ENCODE data around the gene ERBB4.

Gene ERBB4

DNA sequence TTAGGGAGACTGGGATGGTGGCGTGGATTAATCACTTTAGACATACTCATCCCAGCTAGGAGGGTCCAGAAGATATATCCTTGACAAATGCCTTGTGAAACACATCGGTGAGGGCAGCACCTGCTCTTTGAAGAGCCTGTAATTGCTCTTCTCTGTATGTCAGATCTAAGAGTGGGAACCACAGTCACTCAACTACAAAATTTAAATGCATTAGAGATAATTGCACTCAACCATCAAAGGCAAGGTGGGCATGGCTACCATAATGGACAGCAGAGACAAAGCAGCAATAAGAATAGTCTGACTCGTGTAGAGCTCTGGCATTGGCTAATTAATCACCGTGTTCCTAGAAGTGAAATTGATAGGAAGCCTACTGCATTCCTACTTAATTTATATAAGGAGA lies 96.8 kb downstream of the ERBB4 start:
- no peak overlapping the region for H3K4me2 ChIP-seq
- H3K27me3 ChIP-seq: no peaks in the 10 kb centered on the region
- peaks cover 11% of the 10 kb centered on the region for H3K9me3 ChIP-seq
- H3K4me3 ChIP-seq: no peak overlapping the region
- H4K20me1 ChIP-seq: no peaks in the 10 kb centered on the region
- no peaks in the 10 kb centered on the region for H3K4me1 ChIP-seq
- no peak overlapping the region for H3K27ac ChIP-seq
- no peak overlapping the region for H3K9ac ChIP-seq
- TF ChIP-seq Cebpa-rat (IDR thresholded peaks at IDR 0.05): no peak
- no peaks in the 10 kb centered on the region for H3K36me3 ChIP-seq

DNA sequence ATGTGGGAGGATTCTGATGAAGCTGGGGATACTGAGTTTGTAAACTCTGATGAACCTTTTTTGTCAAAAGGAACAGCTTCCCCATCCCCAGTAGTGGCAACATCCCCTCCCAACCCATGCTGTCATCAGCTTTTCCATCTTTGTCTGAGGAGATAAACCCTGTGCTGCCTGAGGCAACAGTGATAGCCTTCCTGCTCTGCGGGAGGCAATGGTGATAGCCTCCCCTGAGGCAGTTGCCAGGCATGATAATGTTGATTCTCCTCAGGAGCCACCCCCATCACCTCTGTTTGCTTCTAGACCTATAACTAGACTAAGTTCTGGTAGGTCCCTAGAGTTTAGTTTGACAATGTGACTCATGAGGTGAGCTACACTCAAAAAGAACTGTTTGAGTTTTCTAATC lies 97.5 kb downstream of the ERBB4 start:
- H3K9ac ChIP-seq: no peak overlapping the region
- no peak for TF ChIP-seq Cebpa-rat (IDR thresholded peaks at IDR 0.05)
- no peaks in the 10 kb centered on the region for H3K4me1 ChIP-seq
- no peak overlapping the region for H3K4me2 ChIP-seq
- H3K27ac ChIP-seq: no peak overlapping the region
- no peak overlapping the region for H3K4me3 ChIP-seq
- no peaks in the 10 kb centered on the region for H4K20me1 ChIP-seq
- no peaks in the 10 kb centered on the region for H3K27me3 ChIP-seq
- peaks cover 11% of the 10 kb centered on the region for H3K9me3 ChIP-seq
- no peaks in the 10 kb centered on the region for H3K36me3 ChIP-seq

DNA sequence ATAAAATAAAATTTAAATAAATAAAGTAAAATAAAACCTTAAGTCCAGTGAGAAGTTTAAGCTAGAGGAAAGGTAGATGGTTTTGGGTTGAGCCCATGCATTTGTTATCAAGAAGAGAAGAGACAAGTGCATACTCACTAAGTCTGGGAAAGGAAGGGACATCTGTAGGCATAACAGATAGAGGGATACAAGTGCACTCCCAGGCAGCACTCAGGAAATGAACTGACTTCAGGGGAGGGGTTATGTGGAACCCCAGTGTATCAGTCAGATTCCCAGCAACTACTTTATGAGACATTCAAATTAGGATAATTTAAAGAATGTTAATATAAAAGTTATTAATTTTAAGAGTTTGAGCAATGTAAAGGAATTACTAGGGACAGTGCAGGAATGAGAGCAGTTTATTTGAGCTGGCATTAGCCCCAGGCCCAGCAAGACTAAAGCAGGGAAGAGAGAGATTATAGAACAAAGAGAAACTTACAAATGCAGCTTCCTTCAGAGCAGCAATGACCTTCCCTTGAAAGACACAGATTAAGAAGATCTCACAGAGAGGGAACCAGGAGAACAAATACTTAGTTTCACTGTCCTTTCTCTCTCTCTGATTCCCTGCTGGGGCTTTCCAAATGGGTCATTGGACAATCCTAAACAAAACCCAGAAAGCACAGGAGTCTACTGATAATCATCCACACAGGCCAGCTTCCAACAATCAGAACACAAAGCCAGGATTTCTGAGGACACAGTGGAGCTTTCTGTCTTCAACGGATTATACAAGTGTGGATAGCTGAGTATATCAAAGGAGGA lies 109.7 kb downstream of the ERBB4 start:
- Histone ChIP-seq H4K20me1 (no peaks in the 10 kb centered on the region), H3K4me1 (no peaks in the 10 kb centered on the region), H3K4me2 (no peak overlapping the region), H3K4me3 (no peak overlapping the region), H3K9ac (no peak overlapping the region), H3K36me3 (no peaks in the 10 kb centered on the region), H3K27ac (no peak overlapping the region), H3K27me3 (no peaks in the 10 kb centered on the region), H3K9me3 (no peaks in the 10 kb centered on the region)
- TF ChIP-seq Cebpa-rat (IDR thresholded peaks at IDR 0.05): no peak

DNA sequence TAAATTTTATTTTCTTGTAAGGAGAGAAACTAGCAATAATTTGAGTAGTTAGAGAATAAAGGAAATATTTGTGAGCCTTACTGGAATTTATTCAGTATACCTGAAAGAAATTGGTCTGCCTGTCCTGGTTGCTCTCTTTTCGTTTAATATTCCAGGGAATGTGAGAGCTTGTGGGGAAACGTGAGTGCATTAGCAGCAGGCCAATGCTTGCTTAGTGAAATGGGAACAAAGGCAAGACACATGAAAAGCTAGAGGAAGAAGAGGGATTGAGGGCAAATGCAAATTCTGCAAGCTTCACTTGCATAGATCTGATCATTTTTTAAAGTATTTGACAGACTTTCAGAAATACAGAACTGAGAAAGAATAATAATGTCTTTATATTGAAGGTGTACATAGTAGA lies 111.0 kb downstream of the ERBB4 start:
- no peaks in the 10 kb centered on the region for H3K36me3 ChIP-seq
- no peak overlapping the region for H3K27ac ChIP-seq
- H3K27me3 ChIP-seq: no peaks in the 10 kb centered on the region
- no peaks in the 10 kb centered on the region for H3K4me1 ChIP-seq
- no peaks in the 10 kb centered on the region for H3K9me3 ChIP-seq
- no peak overlapping the region for H3K9ac ChIP-seq
- H3K4me3 ChIP-seq: no peak overlapping the region
- TF ChIP-seq Cebpa-rat (IDR thresholded peaks at IDR 0.05): no peak
- H4K20me1 ChIP-seq: no peaks in the 10 kb centered on the region
- H3K4me2 ChIP-seq: no peak overlapping the region

DNA sequence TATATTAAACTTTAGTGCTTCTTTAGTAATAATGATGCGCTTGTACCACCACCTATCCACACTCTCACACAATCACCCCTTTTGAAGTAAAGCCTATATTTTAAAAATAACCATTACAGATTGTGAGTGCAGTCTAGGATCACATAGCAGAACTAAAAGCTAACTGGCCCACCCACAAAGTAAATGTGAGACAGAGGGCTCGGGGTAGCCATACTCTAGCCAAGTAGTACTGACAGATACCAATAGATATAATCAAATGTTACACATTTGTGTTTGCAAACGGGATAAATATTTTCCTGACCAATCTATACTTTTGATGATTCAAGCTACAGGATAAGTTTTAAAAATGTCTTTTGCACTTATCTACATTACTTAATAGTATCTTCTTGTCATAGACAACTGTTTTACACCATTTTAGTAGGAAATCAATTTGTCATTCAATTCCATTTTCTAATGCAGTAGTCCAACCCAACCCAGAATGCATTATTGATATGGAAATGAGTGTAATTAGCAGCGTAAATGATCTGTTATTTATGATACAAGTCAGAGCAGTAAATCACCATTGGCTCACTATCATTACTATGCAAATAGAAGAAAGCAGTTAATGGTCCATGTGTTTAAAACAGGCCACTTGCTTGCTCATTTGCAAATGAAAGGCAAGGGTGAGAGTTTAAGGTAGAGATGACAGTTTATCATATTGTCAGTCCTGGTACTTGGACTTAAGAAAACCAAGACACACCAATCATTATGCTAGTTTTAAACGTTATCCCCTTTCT lies 111.8 kb downstream of the ERBB4 start:
- no peaks in the 10 kb centered on the region for H3K4me1 ChIP-seq
- H4K20me1 ChIP-seq: no peaks in the 10 kb centered on the region
- no peaks in the 10 kb centered on the region for H3K9me3 ChIP-seq
- H3K27me3 ChIP-seq: no peaks in the 10 kb centered on the region
- H3K4me3 ChIP-seq: no peak overlapping the region
- TF ChIP-seq Cebpa-rat (IDR thresholded peaks at IDR 0.05): no peak
- H3K27ac ChIP-seq: no peak overlapping the region
- H3K4me2 ChIP-seq: no peak overlapping the region
- H3K36me3 ChIP-seq: no peaks in the 10 kb centered on the region
- no peak overlapping the region for H3K9ac ChIP-seq

DNA sequence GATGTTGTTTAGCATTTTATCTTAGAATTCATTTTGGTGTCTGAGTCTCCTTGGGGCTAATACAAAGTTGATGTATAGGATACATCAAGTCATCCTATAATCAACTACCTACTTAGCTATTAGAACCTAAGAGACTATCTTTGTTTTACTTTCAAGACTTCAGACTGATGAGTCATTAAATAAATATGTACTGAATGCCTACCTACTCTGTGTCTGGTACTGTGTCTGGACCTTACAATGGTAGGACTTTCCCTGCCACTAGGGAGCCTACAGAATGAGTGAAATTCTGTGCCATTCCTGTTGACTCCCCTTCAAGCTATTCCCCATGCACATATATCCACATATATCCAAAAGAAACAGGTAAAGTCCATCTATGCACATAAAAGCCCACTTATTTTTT lies 114.5 kb downstream of the ERBB4 start:
- Histone ChIP-seq H3K27me3 (no peaks in the 10 kb centered on the region), H3K27ac (no peak overlapping the region), H3K4me2 (no peak overlapping the region), H3K4me1 (no peaks in the 10 kb centered on the region), H4K20me1 (no peaks in the 10 kb centered on the region), H3K9me3 (no peaks in the 10 kb centered on the region), H3K36me3 (no peaks in the 10 kb centered on the region), H3K9ac (no peak overlapping the region), H3K4me3 (no peak overlapping the region)
- no peak for TF ChIP-seq Cebpa-rat (IDR thresholded peaks at IDR 0.05)

DNA sequence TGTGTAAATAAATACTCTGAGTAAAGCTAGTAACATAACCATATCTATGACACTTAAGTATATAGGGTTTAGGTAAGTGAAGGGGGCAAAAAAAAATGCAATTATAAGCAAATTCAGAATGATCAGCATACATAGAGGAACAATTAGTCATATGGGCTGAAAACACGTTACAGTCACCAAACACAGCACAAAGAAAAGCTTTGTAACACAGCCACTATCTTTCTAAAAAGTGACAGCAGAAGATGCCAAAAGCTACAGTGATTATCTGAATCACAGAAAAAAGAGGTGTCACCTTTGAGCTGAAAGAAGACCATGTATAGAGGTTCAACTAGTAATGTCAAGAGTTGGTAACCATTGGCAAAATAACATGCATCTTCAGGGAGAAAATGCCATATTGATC lies 115.5 kb downstream of the ERBB4 start:
- no peak overlapping the region for H3K4me3 ChIP-seq
- H3K27me3 ChIP-seq: no peaks in the 10 kb centered on the region
- no peaks in the 10 kb centered on the region for H3K4me1 ChIP-seq
- H3K9me3 ChIP-seq: no peaks in the 10 kb centered on the region
- no peak overlapping the region for H3K4me2 ChIP-seq
- no peak overlapping the region for H3K9ac ChIP-seq
- no peak for TF ChIP-seq Cebpa-rat (IDR thresholded peaks at IDR 0.05)
- no peak overlapping the region for H3K27ac ChIP-seq
- H4K20me1 ChIP-seq: no peaks in the 10 kb centered on the region
- H3K36me3 ChIP-seq: no peaks in the 10 kb centered on the region

DNA sequence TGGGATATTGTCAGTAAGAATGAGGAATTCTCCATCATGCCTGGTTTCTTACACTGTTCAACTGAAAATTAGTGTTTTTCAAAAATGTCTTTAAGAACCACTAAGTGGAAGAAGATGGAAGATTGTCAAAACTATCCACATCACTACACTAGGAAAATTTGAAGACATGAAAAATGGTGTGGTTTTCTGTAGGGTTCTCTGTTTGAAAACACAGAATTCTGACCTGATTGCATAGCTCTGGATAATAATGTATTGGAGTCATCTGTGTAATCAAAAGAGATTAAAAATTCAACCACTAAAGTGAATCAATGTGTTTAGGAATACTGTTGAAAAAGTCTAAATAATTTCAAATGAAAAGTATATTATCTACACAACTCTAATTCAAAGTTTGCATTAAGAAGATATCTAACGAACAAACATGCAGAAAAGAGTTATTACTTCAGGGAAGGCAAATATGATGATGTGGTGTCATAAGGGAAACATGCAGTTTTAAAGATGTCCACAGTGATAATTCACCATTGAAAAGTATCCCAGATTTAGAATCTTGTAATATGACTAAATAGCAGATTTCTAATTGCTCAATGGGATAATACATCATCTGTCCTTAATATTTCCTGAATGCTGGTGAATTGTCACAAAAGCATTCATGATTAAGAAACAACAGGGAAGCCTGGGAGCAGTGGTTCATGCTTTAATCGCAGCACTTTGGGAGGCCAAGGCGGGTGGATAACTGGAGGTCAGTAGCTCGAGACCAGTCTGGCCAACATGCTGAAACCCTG lies 116.9 kb downstream of the ERBB4 start:
- Histone ChIP-seq H3K4me1 (no peaks in the 10 kb centered on the region), H3K27me3 (no peaks in the 10 kb centered on the region), H4K20me1 (no peaks in the 10 kb centered on the region), H3K9me3 (no peaks in the 10 kb centered on the region), H3K36me3 (no peaks in the 10 kb centered on the region), H3K9ac (no peak overlapping the region), H3K4me2 (no peak overlapping the region), H3K4me3 (no peak overlapping the region), H3K27ac (no peak overlapping the region)
- TF ChIP-seq Cebpa-rat (IDR thresholded peaks at IDR 0.05): no peak

DNA sequence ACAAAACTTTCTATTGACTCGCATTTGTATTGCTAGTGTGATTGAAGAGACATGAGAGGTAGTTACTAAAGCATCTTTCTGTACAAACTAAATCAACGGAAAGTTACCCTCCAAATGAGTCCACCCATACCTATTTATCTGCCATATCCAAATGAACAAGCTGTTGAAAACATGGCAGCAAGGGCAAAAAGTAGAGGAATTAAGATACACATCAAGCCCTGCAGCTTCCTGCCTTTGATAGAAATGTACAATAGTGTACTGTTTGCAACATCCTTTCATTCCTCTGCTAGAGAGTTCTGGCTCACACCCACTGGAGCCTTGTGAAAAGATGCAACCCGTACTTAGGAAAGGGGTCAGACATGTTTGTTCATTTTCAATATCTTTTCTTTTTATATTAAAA lies 122.5 kb downstream of the ERBB4 start:
- H3K36me3 ChIP-seq: no peaks in the 10 kb centered on the region
- no peak overlapping the region for H3K4me3 ChIP-seq
- no peak overlapping the region for H3K27ac ChIP-seq
- no peak overlapping the region for H3K4me2 ChIP-seq
- no peaks in the 10 kb centered on the region for H3K4me1 ChIP-seq
- H3K27me3 ChIP-seq: no peaks in the 10 kb centered on the region
- H3K9ac ChIP-seq: no peak overlapping the region
- H3K9me3 ChIP-seq: no peaks in the 10 kb centered on the region
- no peak for TF ChIP-seq Cebpa-rat (IDR thresholded peaks at IDR 0.05)
- H4K20me1 ChIP-seq: no peaks in the 10 kb centered on the region

DNA sequence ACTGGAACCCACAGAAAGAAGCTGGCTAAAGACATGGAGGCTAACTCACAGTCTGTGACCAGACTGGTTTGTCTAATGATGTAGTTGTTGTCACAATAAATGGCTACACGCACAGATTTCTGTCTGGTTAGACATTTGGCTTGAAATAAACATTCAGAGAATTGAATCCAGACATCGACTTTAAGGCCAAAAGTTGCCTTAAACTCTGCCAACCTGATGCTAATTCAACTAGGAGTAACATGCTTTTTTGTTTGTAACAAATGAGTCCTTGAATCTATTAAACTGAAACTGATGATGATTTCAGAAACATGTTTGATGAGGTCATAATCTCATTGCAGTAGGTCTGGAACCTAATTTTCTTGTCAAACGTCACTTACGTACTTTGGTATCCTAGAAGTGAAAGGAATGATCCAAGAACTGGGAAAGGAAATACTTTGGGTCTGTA lies 123.8 kb downstream of the ERBB4 start:
- Histone ChIP-seq H3K9me3 (no peaks in the 10 kb centered on the region), H3K4me2 (no peak overlapping the region), H4K20me1 (no peaks in the 10 kb centered on the region), H3K4me3 (no peak overlapping the region), H3K9ac (no peak overlapping the region), H3K4me1 (no peaks in the 10 kb centered on the region), H3K27me3 (no peaks in the 10 kb centered on the region), H3K27ac (no peak overlapping the region), H3K36me3 (no peaks in the 10 kb centered on the region)
- TF ChIP-seq Cebpa-rat (IDR thresholded peaks at IDR 0.05): no peak

Data from BLaER1 (cell line).